GM18861 (cell line): ENCODE data around the gene CLCN4.

Experiments
- ATAC-seq: cut with Tn5 transposase; IDR thresholded peaks from one replicate; pipeline ENCODE4 v1.9.1; 2021; ENCODE audit not compliant: unreplicated experiment

Gene CLCN4

DNA sequence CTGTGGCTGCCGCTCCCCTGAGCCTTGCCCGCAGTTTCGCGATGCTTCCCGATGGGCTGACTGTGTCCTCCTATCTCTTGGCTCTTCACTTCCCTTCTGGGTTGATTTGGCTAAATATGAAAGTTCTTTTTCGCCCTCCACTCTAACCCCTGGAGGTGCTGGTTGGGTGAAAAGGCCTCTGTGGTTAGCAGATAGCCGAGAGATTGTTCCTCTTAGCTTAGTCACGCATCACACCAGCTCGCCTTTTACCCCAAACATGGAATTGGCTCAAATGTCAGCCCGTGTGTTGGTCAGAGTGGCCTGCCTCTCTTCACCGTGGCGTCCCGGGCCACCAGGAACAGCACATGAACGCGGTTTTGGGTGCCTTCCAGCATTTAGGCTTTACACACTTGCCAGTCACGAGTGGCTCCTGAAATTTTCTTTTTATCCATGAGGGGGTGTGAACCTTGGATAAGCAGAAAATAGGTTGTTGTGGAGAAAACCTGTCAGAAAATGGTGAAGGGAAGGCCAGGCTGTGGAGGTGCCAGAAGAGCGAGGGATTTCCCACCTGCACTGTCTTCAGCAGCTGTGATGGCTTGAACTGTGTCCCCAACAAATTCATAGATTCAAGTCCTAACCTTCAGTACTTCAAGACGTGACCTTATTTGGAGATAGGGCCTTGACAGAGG is 8.9 kb downstream of the CLCN4 start:
- no peak for ATAC-seq

DNA sequence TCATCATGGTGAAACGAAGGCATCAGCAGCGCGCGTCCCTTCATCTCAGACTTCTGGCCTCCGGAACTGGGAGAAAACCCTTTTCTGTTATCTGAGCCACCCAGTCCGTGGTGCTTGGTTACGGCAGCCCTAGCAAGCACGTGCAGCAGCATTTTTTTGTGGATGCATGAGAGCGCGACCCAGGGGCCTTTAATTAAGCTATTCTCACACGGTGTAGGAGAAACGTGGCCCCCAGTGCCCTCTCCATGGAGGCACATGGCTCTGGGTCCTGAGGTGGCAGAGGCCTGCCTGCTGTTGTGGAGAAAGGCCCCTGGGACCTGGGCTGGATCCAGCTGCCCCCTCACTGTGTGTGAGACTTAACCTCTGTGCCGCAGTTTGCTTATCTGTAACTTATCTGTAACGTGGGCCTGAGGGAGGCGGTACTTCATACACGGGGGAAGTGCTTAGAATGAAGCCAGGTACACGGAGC is 9.5 kb downstream of the CLCN4 start:
- no peak for ATAC-seq

DNA sequence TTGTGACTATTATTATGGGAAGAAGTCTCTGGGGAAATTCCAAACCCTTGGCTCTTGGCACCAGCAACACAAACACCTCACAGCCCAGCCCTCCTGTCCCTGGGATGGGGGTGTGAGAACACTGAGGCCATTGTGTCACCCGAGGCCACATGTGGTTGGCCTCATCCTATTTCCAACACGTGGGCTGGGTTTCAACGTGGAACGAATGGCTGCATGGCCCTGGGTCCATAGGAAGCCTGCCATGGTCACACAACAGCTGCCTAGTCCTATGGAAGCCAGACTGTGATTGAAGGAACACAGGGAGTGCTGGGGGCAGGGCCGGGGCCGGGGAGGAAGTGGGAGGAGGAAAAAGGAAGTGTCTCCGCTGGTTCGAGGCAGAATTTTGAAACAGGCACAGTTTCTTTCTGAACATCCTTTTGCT is 10.0 kb downstream of the CLCN4 start:
- ATAC-seq: no peak

DNA sequence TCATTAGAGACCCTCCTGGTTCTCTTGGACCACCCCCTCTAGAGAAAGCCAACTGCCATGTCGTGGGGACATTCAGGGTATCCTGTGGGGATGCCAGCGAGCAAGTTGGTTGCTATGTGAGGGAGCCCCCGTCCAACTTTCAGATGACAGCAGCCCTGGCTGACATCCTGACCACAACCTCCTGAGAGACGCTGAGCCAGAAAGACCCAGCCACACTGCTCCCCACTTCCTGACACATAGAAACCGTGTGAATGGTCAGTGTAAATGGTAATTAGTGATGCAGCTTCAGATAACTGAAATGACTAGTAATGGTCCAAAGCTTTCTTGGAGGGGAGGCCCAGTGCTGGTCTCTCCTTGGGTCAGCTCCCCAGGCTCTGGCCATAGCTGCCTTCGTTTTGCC is 10.8 kb downstream of the CLCN4 start:
- ATAC-seq: peak; percentile 78

DNA sequence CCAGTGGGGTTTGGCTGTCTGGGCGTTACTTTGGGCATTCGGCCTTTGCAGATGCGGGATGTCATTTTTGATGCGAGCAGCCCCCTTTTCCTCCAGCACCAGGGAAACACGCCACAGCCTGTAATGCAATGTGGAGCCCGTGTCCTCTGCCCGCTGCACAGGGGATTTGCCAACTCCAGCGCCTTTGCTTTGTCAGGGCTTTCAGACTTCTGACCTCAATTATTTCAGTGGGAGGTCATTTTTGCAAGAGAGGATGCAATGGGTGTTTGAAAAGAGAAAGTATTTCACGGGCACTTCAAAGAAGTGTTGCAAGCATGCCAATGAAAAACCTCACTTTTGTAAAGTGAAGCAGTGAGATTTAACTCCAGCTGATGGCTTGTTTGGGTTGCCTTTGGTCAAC is 11.5 kb downstream of the CLCN4 start:
- ATAC-seq: no peak

DNA sequence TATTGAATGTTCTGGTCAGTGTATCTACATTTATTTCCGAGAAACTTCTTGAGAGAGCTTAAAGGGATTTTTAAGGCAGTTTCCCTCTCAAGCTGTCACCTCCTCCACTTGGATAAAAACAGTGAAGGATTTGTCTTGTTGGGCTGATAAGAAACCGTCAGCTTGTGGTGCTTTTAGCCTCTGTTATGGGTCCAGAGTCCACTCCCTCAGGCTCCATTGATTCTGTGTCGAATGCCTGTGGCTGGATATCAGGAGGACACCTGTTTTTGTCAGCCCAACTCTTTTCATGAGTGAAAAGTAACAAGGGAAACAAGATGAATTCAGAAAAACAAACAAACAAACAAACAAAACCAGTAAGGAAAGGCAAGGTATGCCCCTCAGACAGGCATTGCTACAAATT is 12.4 kb downstream of the CLCN4 start:
- no peak for ATAC-seq

DNA sequence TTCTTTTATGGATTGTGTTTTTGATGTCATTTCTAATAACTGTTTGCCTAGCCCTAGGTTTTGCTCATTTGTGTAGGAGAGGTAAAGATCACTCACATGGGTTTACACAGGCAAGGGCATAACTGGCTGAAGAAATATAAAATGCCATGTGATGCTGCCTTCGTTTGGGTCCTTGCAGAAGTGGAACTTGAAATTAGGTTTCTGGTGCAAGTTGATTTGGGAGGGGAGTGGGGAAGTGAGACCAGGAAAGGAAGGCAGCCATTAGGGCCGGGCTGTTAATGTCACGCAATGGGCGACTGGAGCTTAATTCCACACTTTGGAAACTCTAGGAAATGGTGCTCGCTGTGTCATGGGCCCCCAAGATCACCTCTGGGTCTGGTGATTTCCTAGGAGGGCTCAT is 14.5 kb downstream of the CLCN4 start:
- no peak for ATAC-seq

DNA sequence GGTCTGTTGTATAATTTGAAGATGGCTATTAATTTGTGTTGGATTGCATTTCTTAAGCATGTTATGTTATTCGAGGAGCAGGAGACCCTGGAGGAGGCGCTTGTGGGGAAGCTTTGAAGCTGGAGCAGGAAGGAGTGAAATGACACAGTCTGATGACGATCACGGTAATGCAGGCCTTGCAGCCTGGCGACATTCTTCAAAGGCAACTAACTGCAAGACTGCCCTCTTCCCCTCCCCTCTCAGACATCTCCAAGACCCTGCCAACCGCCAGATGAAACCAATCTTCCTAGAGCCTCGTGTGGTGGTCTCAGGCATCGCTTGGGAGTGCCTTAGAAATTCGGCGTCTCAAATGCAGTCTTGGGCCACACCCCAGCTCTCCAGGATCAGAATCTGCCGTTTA is 16.1 kb downstream of the CLCN4 start:
- no peak for ATAC-seq

DNA sequence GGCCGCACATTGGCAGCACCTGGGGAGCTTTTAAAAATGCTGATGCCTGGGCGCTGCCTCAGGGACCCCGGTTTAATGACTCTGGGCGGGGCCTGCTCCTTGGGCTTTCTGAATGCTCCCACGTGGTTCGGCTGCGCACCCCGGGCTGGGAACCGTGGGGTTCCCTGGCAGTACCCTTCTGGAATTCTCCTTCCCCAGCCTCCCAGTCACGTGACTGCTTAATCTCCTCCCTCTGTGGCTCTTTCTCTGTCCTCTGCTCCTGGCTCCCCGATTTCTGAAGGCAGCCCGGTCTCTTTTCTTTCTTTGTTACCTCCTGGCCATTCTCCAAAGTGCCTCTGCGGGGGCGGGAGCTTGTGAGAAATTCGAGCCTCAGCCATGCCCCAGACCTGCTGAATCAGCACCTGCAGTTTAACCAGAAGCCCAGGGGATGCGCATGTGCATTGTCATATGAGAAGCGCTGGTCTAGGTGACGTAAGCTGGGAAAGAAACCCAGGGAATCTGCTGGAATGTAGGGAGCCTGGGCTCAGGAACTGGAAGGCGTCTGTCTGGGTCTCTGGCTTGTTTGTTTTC is 16.6 kb downstream of the CLCN4 start:
- ATAC-seq: no peak

DNA sequence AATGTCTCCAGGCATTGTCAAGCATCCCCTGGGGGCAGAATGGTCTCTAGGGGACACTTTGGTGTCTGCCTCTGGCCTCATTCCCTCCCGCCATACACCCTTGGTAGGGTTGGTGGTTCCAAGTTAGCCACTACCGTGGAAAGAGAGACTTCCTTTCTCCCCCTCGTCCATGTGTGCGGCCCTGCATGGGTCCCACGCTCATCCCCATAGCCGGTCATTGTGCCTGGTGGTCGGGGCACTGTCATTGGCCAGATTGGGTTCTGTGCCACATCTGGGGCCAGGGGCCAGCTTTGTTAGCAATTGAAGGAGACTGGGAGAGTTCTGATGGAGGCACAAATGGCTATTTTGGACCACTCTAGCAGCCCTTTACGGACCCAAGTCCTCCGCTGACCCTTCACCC is 17.3 kb downstream of the CLCN4 start:
- ATAC-seq: no peak

DNA sequence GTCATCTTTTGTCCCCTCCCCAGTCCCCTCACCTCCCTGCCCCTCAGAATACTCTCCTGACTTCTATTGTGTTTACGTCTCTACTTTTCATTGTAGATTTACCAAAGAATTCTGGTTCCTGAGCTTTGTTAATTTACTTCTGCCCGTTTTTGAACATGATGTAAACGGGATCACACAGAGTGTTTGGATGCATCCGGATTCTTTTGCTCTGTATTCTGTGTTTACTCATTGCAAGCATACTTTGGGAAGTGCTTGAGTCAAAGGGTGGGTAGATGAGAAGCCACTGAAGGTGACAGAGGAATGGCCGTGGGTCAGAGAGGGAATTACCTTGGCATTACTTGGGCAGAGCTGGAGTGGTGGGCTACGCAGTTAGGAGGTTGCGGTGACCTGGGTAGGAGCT is 18.0 kb downstream of the CLCN4 start:
- no peak for ATAC-seq

DNA sequence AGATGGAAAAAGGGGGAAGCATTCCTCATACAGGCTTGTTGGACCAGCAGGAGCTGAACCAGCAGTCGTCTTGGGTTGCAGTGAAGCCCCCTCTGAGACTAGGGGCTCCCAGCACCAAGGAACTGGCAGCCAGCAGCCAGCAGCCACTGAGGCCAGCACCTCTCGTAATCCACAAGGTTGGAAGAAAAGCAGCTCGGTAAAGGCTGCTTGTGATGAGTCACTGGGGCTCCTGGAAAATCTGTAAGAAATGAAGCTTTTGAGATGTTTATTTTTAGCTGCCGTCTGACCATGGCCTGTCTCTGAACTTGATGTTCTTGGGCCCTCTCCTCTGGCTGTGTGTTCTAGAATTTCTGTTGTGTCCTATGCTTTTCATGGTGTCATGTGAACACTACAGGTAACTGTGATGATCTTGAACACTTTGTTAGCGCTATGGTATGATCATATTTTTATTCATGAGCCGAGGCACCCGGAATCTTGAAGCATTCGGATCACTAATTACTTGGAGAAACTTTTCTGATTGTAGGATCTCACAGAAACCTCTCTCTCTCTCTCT is 18.6 kb downstream of the CLCN4 start:
- no peak for ATAC-seq

DNA sequence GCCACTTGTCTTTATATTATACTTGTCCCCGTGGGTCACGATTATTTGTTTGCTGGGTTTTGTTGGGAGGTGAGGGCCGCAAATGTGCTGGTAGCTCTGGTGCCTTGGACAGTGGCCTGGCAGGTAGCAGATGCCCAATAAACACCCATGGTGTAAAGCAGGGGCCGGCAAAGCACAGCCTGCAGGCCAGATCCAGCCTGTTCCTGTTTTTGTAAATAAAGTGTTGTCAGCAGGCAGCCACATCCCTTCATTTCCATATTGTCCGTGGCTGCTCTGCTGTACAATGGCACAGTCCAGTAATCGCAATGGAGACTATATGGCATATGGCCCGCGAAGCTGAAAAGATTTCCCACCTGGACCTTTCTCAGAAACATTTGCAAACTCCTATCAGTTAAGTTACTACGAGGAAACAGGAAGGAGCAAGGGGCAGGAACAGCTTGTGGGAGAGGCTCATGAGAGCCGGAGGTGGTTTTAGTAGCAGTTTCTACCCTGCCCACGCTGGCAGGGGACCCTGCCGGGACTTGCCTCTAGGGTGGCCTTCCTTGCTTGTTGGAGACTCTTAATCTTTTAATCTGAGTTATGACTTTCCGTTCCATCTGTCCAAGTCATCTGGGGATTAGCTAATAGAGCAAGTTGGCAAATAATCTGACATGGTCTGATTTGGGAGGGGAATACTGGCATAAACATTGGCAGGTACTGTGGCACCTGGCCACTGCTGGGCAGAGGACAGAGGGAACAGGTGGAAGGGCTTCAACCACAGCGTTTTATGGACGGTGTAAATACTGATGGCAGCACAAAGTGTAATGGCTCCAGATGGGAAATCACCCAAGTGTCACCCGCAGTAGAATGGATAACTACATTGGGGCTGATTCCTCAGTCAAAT is 19.6 kb downstream of the CLCN4 start:
- ATAC-seq: no peak

DNA sequence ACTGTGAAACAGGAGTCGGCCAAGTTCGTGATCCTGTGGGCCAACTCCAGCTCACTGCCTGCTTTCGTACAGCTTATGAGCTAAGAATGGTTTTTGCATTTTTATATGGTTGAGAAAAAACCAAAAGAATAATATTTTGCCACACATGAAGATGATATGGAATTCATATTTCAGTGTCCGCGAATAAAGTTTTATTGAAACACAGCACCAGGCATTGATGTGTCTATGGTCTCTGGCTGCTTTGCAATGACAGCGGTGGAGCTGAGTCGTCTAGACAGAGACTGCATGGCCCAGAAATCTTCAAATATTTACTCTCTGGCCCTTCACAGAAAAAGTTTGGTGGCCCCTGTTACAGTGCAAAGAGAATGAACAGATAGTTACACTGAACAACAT is 20.2 kb downstream of the CLCN4 start:
- ATAC-seq: no peak

DNA sequence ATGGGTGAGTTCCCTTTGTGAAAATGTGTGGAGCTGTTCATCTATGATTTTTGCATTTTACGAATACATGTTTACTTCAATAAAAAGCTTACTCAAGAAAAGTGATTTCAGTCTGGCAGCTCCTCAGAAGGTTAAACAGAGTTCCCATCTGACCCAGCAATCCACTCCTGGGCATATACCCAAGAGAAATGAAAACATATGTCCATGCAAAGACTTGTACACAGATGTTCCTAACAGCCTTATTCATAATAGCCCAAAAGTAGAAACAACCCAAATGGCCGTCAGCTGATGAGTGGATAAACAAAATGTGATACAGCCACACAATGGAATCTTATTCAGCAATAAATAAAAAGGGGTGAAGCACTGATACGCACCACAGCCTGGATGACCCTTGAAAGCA is 20.8 kb downstream of the CLCN4 start:
- no peak for ATAC-seq

DNA sequence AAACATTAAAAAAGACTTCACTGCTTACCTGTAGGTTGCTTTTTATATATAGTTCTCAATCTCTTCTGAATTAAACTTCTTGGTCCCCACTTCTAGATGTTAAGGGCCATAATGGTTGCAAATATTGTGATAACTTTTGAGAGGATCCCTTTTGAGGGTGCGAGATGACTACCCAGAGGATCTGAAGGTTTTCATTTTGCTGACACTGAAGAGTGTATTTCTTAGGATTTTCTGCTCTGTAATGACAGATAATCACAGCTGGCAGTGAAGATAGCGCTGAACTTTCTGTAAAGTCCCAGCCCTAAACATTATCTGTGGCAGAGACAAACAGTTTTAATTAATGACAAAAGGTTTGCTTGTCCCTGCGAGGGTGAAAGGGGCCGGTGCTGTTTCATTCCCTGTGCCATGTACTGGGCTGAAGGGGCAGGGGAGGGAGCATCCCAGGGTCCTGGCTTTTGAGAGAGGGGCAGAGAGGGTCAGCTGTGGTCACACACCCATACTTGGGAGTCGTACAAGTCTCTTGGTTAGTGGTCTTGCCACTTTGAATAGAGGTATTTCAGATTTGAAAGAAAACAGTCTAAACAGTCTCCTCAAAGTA is 22.2 kb downstream of the CLCN4 start:
- ATAC-seq: no peak

DNA sequence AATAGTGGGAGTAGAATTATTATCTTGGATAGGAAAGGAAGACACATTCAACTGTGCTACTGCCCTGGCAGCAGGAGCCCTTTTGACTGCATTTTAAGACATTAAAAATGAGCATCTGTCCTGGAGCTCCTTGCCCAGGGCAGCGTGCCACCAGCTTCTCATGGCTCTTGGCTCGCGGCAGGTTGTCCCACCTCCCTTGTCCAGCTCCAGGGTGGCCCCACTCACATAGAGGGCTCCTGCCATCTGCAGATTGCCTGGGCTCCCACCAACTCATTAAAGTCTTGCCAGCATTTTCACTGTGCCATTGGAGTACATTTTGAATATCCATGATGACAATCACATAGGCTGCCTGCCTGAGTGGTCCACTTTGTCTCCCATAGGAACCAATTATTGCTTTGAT is 27.0 kb downstream of the CLCN4 start:
- no peak for ATAC-seq

DNA sequence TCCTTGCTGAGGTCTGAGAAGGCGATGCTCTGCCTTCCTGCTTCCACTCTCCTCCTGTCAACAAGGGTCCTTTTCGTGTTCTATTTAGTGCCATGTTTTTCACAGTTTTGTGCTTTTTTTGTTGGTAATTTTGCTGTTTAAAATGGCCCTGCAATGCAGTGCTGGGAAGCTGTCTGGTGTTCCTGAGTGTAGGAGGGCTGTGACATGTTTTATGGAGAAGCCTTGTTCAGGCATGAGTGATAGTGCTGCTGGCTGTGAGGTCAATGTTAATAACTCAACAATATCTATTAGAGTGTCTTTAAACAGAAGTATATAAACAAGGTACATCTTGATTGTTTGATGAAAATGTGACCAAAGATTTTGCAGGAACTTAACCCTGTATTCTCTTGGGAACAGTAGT is 27.6 kb downstream of the CLCN4 start:
- ATAC-seq: no peak

DNA sequence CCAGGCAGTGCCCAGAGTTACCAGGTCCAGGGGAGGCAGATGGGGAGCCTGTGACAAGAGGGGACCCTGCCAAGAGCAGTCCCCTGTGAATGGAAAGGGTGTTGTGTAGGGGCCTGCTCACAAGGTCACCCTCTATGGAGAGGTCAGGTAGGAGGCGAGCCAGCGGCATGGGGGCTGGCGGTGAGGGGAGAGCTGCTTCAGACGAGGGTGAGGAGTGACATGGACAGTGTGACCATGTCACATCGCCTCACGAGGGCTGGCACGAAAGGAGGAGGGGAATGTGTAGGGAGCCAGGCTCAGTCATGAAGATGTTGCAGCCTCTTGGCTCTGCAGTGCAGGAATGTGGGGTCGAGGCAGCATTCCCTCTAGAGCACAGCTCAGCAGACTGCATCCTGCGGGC is 29.6 kb downstream of the CLCN4 start:
- no peak for ATAC-seq

DNA sequence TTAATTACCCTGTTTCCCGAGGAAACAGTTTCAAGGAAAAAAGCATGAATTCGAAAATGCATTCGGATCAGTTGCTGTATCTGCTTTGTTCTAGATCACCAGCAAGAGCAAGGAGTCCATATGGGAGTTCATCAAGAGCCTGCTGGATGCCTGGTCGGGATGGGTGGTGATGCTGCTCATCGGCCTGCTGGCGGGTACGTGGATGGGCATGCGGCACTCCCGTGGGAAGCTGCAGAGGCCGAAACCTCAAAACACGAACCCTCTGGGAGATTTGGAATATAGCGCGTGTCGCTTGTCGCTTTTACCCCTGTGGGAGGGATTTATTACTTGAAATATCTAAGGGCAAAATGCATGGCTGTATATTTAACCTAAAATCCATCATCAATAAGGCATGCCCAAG is 30.6 kb downstream of the CLCN4 start:
- no peak for ATAC-seq
